Suprapubic skin (tissue), 4 donors: Measurements from ENCODE around the gene SRF. TPM values are rescaled to one million over a fixed set of nuclear protein-coding genes. Genes with fewer than 3 reads are reported as not detected.

Source experiments
- DNase-seq, 2 donors: peaks; one replicate each; pipeline ENCODE4 v3.0.0-alpha.2; 2019; ENCODE audit warnings: low spot score in 2 of 2
- H3K27ac ChIP-seq: fragments of 200-600 bp; sonication (generic); one replicate; pipeline ENCODE4 v1.5.1; 2019
- H3K27me3 ChIP-seq: fragments of 200-600 bp; sonication (generic); one replicate; pipeline ENCODE4 v1.5.1; 2019
- H3K36me3 ChIP-seq: fragments of 200-600 bp; sonication (generic); one replicate; pipeline ENCODE4 v1.5.1; 2019
- H3K4me1 ChIP-seq: fragments of 200-600 bp; sonication (generic); one replicate; pipeline ENCODE4 v1.5.1; 2019
- H3K4me3 ChIP-seq: fragments of 200-600 bp; sonication (generic); one replicate; pipeline ENCODE4 v1.5.1; 2019; ENCODE audit warnings: mild to moderate bottlenecking
- H3K9me3 ChIP-seq: fragments of 200-600 bp; sonication (generic); one replicate; pipeline ENCODE4 v1.5.1; 2019
- EP300 ChIP-seq: sonication (generic); formaldehyde crosslinking; IDR thresholded peaks from one replicate; pipeline ENCODE4 v1.6.1; 2017; ENCODE audit warnings: antibody characterized with exemption
- POLR2A ChIP-seq, 2 donors: fragments of 450-650 bp; IDR thresholded peaks; one replicate each; pipeline ENCODE4 v1.6.1; 2017; ENCODE audit warnings: antibody characterized with exemption in 2 of 2, mild to moderate bottlenecking in 2 of 2, moderate library complexity in 2 of 2
- POLR2AphosphoS5 ChIP-seq, 3 donors: sonication (generic); formaldehyde crosslinking; IDR thresholded peaks; one replicate each; pipeline ENCODE4 v1.6.1; 2017; ENCODE audit warnings: antibody characterized with exemption in 3 of 3
- WGBS: methylation state at CpG from one replicate; pipeline ENCODE4 v1.1.5; 2018; 5-methylcytosine and 5-hydroxymethylcytosine counted together
- total RNA-seq, 4 donors: library from RNA; depleted of rRNA; stranded (reverse); fragments of >200 nt; gene quantifications; one replicate each; pipeline ENCODE4 v1.1.0, GENCODE V29; 2016
- TF ChIP-seq, protein P1 (sequence below), 2 donors: fragments of 200-600 bp in 1 of 2; fragments of 450-650 bp in 1 of 2; sonication (generic) in 1 of 2; IDR thresholded peaks; one replicate each; pipeline ENCODE4 v1.5.1; 2016 to 2019; ENCODE audit warnings: antibody characterized with exemption in 2 of 2, mild to moderate bottlenecking in 1 of 2, moderate library complexity in 1 of 2

Gene SRF
- total RNA-seq, 4 donors from 2014 or later, result 19.6 to 33.2 (median 28.9) TPM

DNA sequence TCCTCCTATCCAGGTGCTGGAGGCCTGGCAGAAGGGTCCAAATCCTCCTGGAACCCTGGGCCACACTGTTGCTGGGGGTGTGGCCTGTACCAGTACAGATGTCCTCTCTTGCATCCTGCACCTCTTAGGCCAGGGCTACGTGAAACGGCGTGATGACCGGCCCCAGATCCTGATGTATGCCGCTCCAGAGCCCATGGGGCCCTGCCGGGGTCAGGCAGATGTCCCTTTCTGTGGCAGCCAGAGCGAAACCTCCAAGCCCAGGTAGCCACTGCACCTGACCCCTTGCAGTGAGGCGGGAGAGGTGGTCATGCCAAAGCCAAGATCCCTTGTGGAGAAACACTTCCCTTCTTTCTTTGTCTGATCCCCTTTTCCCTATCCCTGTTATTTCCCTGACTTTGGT lies 44.0 kb downstream of the SRF start:
- Histone ChIP-seq H3K4me1 (no peaks in the 10 kb centered on the region), H3K9me3 (no peaks in the 10 kb centered on the region), H3K4me3 (no peak overlapping the region), H3K27me3 (no peaks in the 10 kb centered on the region), H3K27ac (no peak overlapping the region), H3K36me3 (peaks cover 53% of the 10 kb centered on the region)
- 98% methylated on average over 8 of the region's 8 CpGs for WGBS
- TF ChIP-seq, protein P1, sequence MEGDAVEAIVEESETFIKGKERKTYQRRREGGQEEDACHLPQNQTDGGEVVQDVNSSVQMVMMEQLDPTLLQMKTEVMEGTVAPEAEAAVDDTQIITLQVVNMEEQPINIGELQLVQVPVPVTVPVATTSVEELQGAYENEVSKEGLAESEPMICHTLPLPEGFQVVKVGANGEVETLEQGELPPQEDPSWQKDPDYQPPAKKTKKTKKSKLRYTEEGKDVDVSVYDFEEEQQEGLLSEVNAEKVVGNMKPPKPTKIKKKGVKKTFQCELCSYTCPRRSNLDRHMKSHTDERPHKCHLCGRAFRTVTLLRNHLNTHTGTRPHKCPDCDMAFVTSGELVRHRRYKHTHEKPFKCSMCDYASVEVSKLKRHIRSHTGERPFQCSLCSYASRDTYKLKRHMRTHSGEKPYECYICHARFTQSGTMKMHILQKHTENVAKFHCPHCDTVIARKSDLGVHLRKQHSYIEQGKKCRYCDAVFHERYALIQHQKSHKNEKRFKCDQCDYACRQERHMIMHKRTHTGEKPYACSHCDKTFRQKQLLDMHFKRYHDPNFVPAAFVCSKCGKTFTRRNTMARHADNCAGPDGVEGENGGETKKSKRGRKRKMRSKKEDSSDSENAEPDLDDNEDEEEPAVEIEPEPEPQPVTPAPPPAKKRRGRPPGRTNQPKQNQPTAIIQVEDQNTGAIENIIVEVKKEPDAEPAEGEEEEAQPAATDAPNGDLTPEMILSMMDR (IDR thresholded peaks at IDR 0.05), result no peak
- no peak for TF ChIP-seq EP300
- no peak for TF ChIP-seq POLR2AphosphoS5 (IDR thresholded peaks at IDR 0.05)
- no peak for TF ChIP-seq POLR2A (IDR thresholded peaks at IDR 0.05)
- no peak for DNase-seq

DNA sequence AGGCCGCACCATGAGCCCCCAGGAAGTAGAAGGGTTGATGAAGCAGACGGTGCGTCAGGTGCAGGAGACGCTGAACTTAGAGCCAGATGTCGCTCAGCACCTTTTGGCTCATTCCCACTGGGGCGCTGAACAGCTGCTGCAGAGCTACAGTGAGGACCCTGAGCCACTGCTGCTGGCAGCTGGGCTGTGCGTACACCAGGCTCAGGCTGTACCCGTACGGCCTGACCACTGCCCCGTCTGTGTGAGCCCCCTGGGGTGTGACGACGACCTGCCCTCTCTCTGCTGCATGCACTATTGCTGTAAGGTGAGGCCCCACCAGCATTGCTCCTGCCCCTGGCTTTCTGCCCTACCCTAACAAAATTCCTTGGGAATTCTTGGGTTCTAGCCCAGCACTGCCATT lies 45.1 kb downstream of the SRF start:
- 93% methylated on average over 3 of the region's 12 CpGs for WGBS
- no peaks in the 10 kb centered on the region for H3K27me3 ChIP-seq
- TF ChIP-seq, protein P1 (IDR thresholded peaks at IDR 0.05), result no peak
- TF ChIP-seq POLR2A (IDR thresholded peaks at IDR 0.05) (no peak), POLR2AphosphoS5 (IDR thresholded peaks at IDR 0.05) (no peak), EP300 (no peak)
- peaks cover 63% of the 10 kb centered on the region for H3K36me3 ChIP-seq
- H3K27ac ChIP-seq, result no peak overlapping the region
- no peaks in the 10 kb centered on the region for H3K9me3 ChIP-seq
- no peak overlapping the region for H3K4me3 ChIP-seq
- DNase-seq, result no peak
- H3K4me1 ChIP-seq, result peaks cover 1% of the 10 kb centered on the region

DNA sequence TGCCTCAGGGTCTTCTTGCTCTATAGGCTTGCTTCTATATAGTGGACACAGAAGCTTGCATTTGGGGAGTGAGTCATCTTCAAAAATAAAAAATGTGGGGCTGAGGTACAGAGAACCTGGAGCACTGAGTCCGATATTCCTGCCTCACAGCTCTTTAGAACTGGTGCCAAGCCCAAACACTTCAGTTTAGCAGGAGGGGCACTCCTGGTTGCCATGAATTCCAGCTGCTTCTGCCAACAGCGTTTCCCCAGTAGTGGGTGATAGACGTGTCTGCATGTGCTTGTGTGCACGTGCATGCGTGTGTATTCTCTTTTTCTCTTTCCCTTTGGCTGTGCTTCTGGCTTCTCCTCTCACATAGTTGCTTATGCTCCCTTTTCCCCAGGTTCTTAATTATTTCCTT lies 46.3 kb downstream of the SRF start:
- no peaks in the 10 kb centered on the region for H3K9me3 ChIP-seq
- peaks cover 70% of the 10 kb centered on the region for H3K36me3 ChIP-seq
- H3K4me1 ChIP-seq, result peaks cover 8% of the 10 kb centered on the region
- no peak for TF ChIP-seq POLR2AphosphoS5 (IDR thresholded peaks at IDR 0.05)
- no peak for TF ChIP-seq EP300
- TF ChIP-seq, protein P1 (IDR thresholded peaks at IDR 0.05), result no peak
- no peak for TF ChIP-seq POLR2A (IDR thresholded peaks at IDR 0.05)
- no peaks in the 10 kb centered on the region for H3K27me3 ChIP-seq
- no peak for DNase-seq
- 61% methylated on average over 5 of the region's 5 CpGs for WGBS
- H3K27ac ChIP-seq, result no peak overlapping the region
- H3K4me3 ChIP-seq, result no peak overlapping the region

DNA sequence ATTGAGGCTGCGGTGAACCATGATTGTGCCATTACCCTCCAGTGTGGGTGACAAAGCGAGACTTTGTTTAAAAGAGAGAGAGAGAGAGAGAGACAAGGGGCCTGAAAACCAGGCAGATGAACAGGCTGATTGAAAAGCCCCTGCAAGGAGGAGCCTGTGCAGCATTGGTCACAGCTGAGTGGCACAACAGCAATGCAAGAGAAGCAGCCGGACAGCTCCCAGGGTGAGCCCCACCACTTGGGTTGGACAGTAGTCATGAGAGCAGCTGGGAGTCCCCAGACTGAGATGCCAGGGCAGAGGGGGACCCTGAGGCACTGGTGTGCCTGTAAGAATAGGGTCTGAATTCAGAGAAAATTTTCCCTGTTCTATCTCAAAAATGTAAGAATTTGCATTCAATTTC lies 48.0 kb downstream of the SRF start:
- Histone ChIP-seq H3K4me3 (no peak overlapping the region), H3K9me3 (no peaks in the 10 kb centered on the region), H3K27ac (no peak overlapping the region), H3K36me3 (peaks cover 72% of the 10 kb centered on the region), H3K27me3 (no peaks in the 10 kb centered on the region), H3K4me1 (peaks cover 9% of the 10 kb centered on the region)
- WGBS, result 94% methylated on average over 3 of the region's 3 CpGs
- DNase-seq, result no peak
- TF ChIP-seq POLR2AphosphoS5 (IDR thresholded peaks at IDR 0.05), result no peak
- no peak for TF ChIP-seq POLR2A (IDR thresholded peaks at IDR 0.05)
- TF ChIP-seq, protein P1 (IDR thresholded peaks at IDR 0.05), result no peak
- no peak for TF ChIP-seq EP300

DNA sequence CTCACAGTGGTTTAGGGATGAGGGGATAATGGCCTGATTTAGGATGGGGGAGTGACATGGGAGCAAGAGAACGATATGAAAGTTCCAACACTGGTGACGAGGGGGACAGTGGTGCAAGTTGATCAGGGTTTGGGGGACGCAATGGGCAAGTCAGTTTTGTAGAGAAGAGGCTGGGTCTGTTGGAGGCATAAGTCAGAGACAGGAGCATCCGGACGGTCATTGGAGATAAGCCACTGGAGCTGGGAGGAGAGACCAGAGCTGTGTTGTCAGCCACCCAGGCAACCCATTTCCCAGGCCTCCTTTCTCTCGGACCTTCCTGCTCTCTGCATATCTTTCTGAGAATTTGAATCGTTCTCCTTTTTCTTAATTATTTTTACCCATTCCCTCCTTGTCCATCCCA lies 48.7 kb downstream of the SRF start:
- Histone ChIP-seq H3K27ac (no peak overlapping the region), H3K9me3 (no peaks in the 10 kb centered on the region), H3K27me3 (no peaks in the 10 kb centered on the region), H3K4me3 (no peak overlapping the region), H3K36me3 (peaks cover 71% of the 10 kb centered on the region), H3K4me1 (peaks cover 15% of the 10 kb centered on the region)
- TF ChIP-seq POLR2AphosphoS5 (IDR thresholded peaks at IDR 0.05), result no peak
- TF ChIP-seq, protein P1 (IDR thresholded peaks at IDR 0.05), result no peak
- no peak for TF ChIP-seq EP300
- DNase-seq, result no peak
- 91% methylated on average over 7 of the region's 7 CpGs for WGBS
